Measurements from ENCODE around the gene TBC1D21.

GRCh38 chr15:73935547-73935946, 62.2 kb downstream of the TBC1D21 start:
- TF ChIP-seq CTBP1 (IDR thresholded peaks at IDR 0.05; ENCODE audit: borderline replicate concordance) (no peak), SP1 (IDR thresholded peaks at IDR 0.05) (no peak), BHLHE40 (IDR thresholded peaks at IDR 0.05; ENCODE audit: borderline replicate concordance) (no peak), LEF1 (IDR thresholded peaks at IDR 0.05; ENCODE audit: borderline replicate concordance) (no peak), FOXM1 (IDR thresholded peaks at IDR 0.05; ENCODE audit: borderline replicate concordance) (no peak), NFRKB (IDR thresholded peaks at IDR 0.05) (no peak), PKNOX1 (IDR thresholded peaks at IDR 0.05) (no peak), ARNT (IDR thresholded peaks at IDR 0.05) (no peak), FOXA1 (IDR thresholded peaks at IDR 0.05) (no peak), ZNF384 (IDR thresholded peaks at IDR 0.05) (no peak), FOXK2 (IDR thresholded peaks at IDR 0.05) (no peak), HDGF (IDR thresholded peaks at IDR 0.05; ENCODE audit: borderline replicate concordance) (no peak), SUZ12 (IDR thresholded peaks at IDR 0.05) (no peak), ELF4 (IDR thresholded peaks at IDR 0.05) (no peak)

Data from HEK293T (cell line).